Inflammatory macrophage (primary cell): ENCODE results near the gene PAIP2.
"Not testable (repeated sequence)": the region's sequence is repeated elsewhere in the genome, so short reads cannot be mapped to it uniquely, and the experiment has no call there.

Source experiments
- DNase-seq, 2 donors: peaks; one replicate each; pipeline ENCODE4 v3.0.0-alpha.2; 2020 to 2022

Gene PAIP2

GRCh38 chr5:139315056-139315615 is 26.5 kb upstream of the PAIP2 start:
- peak; percentile 2 to 53 for DNase-seq

GRCh38 chr5:139335811-139336210 is 5.8 kb upstream of the PAIP2 start:
- DNase-seq = no peak

- no peak for DNase-seq
These were observed 1.6 kb upstream of the PAIP2 start for GRCh38 chr5:139340051-139340450.

- DNase-seq = no peak
These were observed 416 bp upstream of the PAIP2 start for GRCh38 chr5:139341187-139341688.

- DNase-seq = no peak
These were observed 719 bp downstream of the PAIP2 start for GRCh38 chr5:139342423-139342723.

- DNase-seq = no peak
These were observed 1.8 kb downstream of the PAIP2 start for GRCh38 chr5:139343476-139343875.

GRCh38 chr5:139344177-139344576 is 2.5 kb downstream of the PAIP2 start:
- no peak for DNase-seq

- not testable (repeated sequence) for DNase-seq
These were observed 3.8 kb downstream of the PAIP2 start for GRCh38 chr5:139345442-139345841.

GRCh38 chr5:139347863-139348262 is 6.2 kb downstream of the PAIP2 start:
- DNase-seq = not testable (repeated sequence)

- DNase-seq = no peak
These were observed 12.5 kb downstream of the PAIP2 start for GRCh38 chr5:139354186-139354585.

GRCh38 chr5:139355900-139356299 is 14.2 kb downstream of the PAIP2 start:
- not testable (repeated sequence) for DNase-seq

GRCh38 chr5:139358064-139358463 is 16.4 kb downstream of the PAIP2 start:
- no peak for DNase-seq

GRCh38 chr5:139360384-139360783 is 18.7 kb downstream of the PAIP2 start:
- DNase-seq = no peak

GRCh38 chr5:139361835-139362429 is 20.3 kb downstream of the PAIP2 start:
- no peak for DNase-seq

- no peak for DNase-seq
These were observed 22.3 kb downstream of the PAIP2 start for GRCh38 chr5:139363937-139364336.

- DNase-seq = no peak
These were observed 22.8 kb downstream of the PAIP2 start for GRCh38 chr5:139364466-139364865.

GRCh38 chr5:139368613-139369012 is 27.0 kb downstream of the PAIP2 start:
- no peak for DNase-seq

GRCh38 chr5:139369181-139369580 is 27.5 kb downstream of the PAIP2 start:
- DNase-seq = no peak

- peak in 1 of 2 donors; percentile 23 for DNase-seq
These were observed 30.1 kb downstream of the PAIP2 start for GRCh38 chr5:139371482-139372435.

GRCh38 chr5:139374909-139375308 is 33.3 kb downstream of the PAIP2 start:
- DNase-seq = no peak

- DNase-seq = no peak
These were observed 34.7 kb downstream of the PAIP2 start for GRCh38 chr5:139376364-139376763.

GRCh38 chr5:139377226-139377625 is 35.6 kb downstream of the PAIP2 start:
- DNase-seq = no peak

- no peak for DNase-seq
These were observed 36.6 kb downstream of the PAIP2 start for GRCh38 chr5:139378101-139378825.
